Measurements from ENCODE around the gene USH2A. TPM values are rescaled to one million over a fixed set of nuclear protein-coding genes. Genes with fewer than 3 reads are reported as not detected.

USH2A gene
- total RNA-seq, 1 experiment from 2014 or later = not detected

- Histone ChIP-seq H3K9ac (ENCODE audit: low read length) (no peak overlapping the region), H3K4me3 (replicated peaks in 1 of 2; ENCODE audit: low read depth in 1 of 2, low read length in 2 of 2) (no peak overlapping the region), H3K27me3 (ENCODE audit: insufficient read depth, low read length) (no peaks in the 10 kb centered on the region), H3K9me3 (ENCODE audit: control insufficient read depth in 1 of 2, insufficient read depth in 1 of 2, low read depth in 1 of 2, low read length in 2 of 2) (no peaks in the 10 kb centered on the region), H3K4me2 (ENCODE audit: low read length) (no peak overlapping the region), H3K79me2 (ENCODE audit: insufficient read depth, low read length) (no peaks in the 10 kb centered on the region), H3K36me3 (ENCODE audit: control insufficient read depth in 1 of 2, insufficient read depth in 2 of 2, low read length in 2 of 2) (no peaks in the 10 kb centered on the region), H3K9me2 (ENCODE audit: insufficient read depth) (no peaks in the 10 kb centered on the region), H3K4me1 (ENCODE audit: control insufficient read depth in 1 of 2, insufficient read depth in 2 of 2, low read length in 2 of 2) (no peaks in the 10 kb centered on the region), H4K20me1 (ENCODE audit: insufficient read depth) (no peaks in the 10 kb centered on the region), H2AFZ (ENCODE audit: low read depth, low read length, poor library complexity, severe bottlenecking) (no peak overlapping the region), H3K27ac (ENCODE audit: low read depth, low read length) (no peak overlapping the region)
- ChIA-PET POLR2A (no interaction called here), RAD21 (ENCODE audit: low non-redundant PET in 1 of 2, low total read pairs in 2 of 2, uncharacterized antibody in 2 of 2, unreplicated experiment in 2 of 2) (no interaction called here), CTCF (no interaction called here)
- DNase-seq (ENCODE audit: low read depth, low spot score) = no peak
- intact Hi-C loops (cut with micrococcal nuclease) = no loop called here
- ATAC-seq = no peak
- BruUV-seq (replicated peaks) = no TSS peak
- TF ChIP-seq MAX (IDR thresholded peaks at IDR 0.05) (no peak), CTCF (IDR thresholded peaks at IDR 0.05 in 2 of 3, conservative IDR thresholded peaks at IDR 0.05 in 1 of 3; ENCODE audit: borderline replicate concordance in 1 of 3, insufficient read depth in 1 of 3, low read depth in 2 of 3, low read length in 2 of 3) (no peak), EGR1 (IDR thresholded peaks at IDR 0.05; ENCODE audit: low read depth) (no peak), ZFX (IDR thresholded peaks at IDR 0.05) (no peak), EZH2 (IDR thresholded peaks at IDR 0.05) (no peak), ATF3 (IDR thresholded peaks at IDR 0.05) (no peak), EZH2phosphoT487 (IDR thresholded peaks at IDR 0.05; ENCODE audit: borderline replicate concordance) (no peak), FOSL1 (IDR thresholded peaks at IDR 0.05; ENCODE audit: low read depth) (no peak), SIN3A (IDR thresholded peaks at IDR 0.05; ENCODE audit: low read depth) (no peak), SRF (IDR thresholded peaks at IDR 0.05; ENCODE audit: low read depth) (no peak), REST (IDR thresholded peaks at IDR 0.05; ENCODE audit: low read depth) (no peak), ZNF274 (IDR thresholded peaks at IDR 0.05; ENCODE audit: low read depth, low read length) (no peak), JUND (IDR thresholded peaks at IDR 0.05) (no peak), TCF7L2 (IDR thresholded peaks at IDR 0.05; ENCODE audit: borderline replicate concordance, extremely low read depth, insufficient read depth, insufficient read length) (no peak), POLR2A (IDR thresholded peaks at IDR 0.05; ENCODE audit: borderline replicate concordance, extremely low read depth, insufficient read depth, insufficient read length) (no peak), ELF1 (IDR thresholded peaks at IDR 0.05; ENCODE audit: borderline replicate concordance, low read depth) (no peak), CBX3 (IDR thresholded peaks at IDR 0.05; ENCODE audit: low read depth) (no peak), POLR2AphosphoS5 (IDR thresholded peaks at IDR 0.05; ENCODE audit: low read depth, low read length) (no peak)
Measured at GRCh38 chr1:216055004-216055403, 368.2 kb downstream of the USH2A start.

Measured in HCT116 (cell line).